Fibroblast of the aortic adventitia (primary cell): ENCODE measurements around the gene MTCL3. TPM values are rescaled to one million over a fixed set of nuclear protein-coding genes. Genes with fewer than 3 reads are reported as not detected.

Source experiments
- DNase-seq: peaks from one replicate; pipeline ENCODE4 v3.0.0-alpha.2; 2010; ENCODE audit warnings: low read depth
- H3K4me3 ChIP-seq: 2 replicates; pipeline ENCODE4 v1.5.1; 2011; ENCODE audit warnings: low read depth, mild to moderate bottlenecking, control low read depth, low read length, moderate library complexity
- small RNA-seq: library from RNA; depleted of rRNA; stranded (forward); fragments of <200 nt; gene quantifications from one replicate; pipeline ENCODE3, GENCODE V24; 2012
- total RNA-seq: library from RNA; depleted of rRNA; stranded (reverse); fragments of >200 nt; gene quantifications from 2 replicates; pipeline ENCODE4 v1.2.3, GENCODE V29; 2012; ENCODE audit warnings: low replicate concordance
- TF ChIP-seq, protein P1 (sequence below): IDR thresholded peaks from 2 replicates; pipeline ENCODE4 v1.5.1; 2011; ENCODE audit warnings: mild to moderate bottlenecking, low read length, control low read depth, inconsistent platforms; ENCODE audit not compliant: insufficient read depth

MTCL3 gene

DNA sequence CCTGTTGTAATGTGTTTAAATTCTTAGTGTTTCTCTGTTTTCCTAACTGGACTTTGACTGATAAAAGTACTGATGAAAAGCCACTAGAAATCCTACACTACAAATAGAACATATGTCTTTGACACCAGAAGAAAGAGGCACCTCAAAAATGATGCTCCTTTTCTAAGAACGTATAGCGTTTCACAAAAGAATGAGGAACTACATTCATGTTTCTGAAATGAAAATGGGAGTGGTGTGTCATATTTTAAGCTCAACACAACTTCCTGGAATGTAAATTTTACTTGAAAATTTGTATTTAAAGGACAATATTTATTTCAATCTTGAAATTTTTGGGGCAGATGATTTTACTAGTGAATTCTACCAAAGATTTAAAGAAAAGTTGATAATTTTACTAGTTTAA is 95.2 kb downstream of the MTCL3 start:
- TF ChIP-seq, protein P1, sequence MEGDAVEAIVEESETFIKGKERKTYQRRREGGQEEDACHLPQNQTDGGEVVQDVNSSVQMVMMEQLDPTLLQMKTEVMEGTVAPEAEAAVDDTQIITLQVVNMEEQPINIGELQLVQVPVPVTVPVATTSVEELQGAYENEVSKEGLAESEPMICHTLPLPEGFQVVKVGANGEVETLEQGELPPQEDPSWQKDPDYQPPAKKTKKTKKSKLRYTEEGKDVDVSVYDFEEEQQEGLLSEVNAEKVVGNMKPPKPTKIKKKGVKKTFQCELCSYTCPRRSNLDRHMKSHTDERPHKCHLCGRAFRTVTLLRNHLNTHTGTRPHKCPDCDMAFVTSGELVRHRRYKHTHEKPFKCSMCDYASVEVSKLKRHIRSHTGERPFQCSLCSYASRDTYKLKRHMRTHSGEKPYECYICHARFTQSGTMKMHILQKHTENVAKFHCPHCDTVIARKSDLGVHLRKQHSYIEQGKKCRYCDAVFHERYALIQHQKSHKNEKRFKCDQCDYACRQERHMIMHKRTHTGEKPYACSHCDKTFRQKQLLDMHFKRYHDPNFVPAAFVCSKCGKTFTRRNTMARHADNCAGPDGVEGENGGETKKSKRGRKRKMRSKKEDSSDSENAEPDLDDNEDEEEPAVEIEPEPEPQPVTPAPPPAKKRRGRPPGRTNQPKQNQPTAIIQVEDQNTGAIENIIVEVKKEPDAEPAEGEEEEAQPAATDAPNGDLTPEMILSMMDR: no peak
- DNase-seq: no peak

More for the DNA sequence above, 95.2 kb downstream of the MTCL3 start:
- H3K4me3 ChIP-seq: no peak overlapping the region

Small RNAs within 50 kb of the gene (small RNA-seq; reads per million reads assigned to genes)
- gene KIAA0408: not detected

Other genes starting within 250 kb of the MTCL3 start
- 69.3 and 78.0 TPM in 2 replicates for gene ECHDC1, start 175.7 kb downstream of the MTCL3 start, total RNA-seq
- gene KIAA0408, start 59.9 kb downstream of the MTCL3 start, total RNA-seq: 1.5 and 12.8 TPM in 2 replicates
- not detected in 2 replicates for gene C6orf58, start 57.8 kb upstream of the MTCL3 start, total RNA-seq